ENCODE data around the gene UST.

The UST gene

DNA sequence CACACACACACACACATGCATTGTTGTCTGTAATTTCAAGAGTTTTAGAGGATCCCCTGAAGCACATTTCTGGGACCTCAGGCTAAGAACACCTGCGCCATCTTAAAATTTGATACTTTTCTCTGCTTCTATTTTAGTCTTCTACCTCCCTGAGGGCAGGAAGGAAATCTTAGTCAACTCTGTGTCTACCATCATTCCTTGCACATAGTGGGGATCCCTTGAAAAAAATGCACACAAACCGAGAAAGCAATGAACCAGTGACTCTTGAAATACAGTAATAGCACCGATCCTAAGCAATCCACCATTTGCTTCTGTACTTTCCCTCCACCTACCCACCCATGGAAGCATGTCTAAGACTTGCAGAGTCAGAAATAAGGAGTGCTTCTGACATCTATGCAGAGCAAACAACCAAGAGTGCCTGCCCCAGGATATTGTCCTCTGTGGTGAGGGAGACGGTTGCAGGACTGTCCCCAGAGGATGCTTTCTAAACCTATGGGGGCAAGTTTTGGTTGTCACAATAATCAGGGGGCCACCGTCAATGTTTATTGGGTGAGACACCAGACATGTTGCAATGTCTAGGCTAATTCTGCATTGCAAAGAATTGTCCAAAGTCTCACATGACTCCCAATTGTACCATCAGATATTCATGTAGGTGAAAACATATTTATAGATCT is 362.7 kb downstream of the UST start:
- TF ChIP-seq, protein P1, sequence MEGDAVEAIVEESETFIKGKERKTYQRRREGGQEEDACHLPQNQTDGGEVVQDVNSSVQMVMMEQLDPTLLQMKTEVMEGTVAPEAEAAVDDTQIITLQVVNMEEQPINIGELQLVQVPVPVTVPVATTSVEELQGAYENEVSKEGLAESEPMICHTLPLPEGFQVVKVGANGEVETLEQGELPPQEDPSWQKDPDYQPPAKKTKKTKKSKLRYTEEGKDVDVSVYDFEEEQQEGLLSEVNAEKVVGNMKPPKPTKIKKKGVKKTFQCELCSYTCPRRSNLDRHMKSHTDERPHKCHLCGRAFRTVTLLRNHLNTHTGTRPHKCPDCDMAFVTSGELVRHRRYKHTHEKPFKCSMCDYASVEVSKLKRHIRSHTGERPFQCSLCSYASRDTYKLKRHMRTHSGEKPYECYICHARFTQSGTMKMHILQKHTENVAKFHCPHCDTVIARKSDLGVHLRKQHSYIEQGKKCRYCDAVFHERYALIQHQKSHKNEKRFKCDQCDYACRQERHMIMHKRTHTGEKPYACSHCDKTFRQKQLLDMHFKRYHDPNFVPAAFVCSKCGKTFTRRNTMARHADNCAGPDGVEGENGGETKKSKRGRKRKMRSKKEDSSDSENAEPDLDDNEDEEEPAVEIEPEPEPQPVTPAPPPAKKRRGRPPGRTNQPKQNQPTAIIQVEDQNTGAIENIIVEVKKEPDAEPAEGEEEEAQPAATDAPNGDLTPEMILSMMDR (IDR thresholded peaks at IDR 0.05): no peak
- H3K4me3 ChIP-seq (ENCODE audit: low read depth, low read length): no peak overlapping the region
- H3K79me2 ChIP-seq: no peaks in the 10 kb centered on the region
- H3K27me3 ChIP-seq (ENCODE audit: control insufficient read depth, insufficient read depth, low read length): no peaks in the 10 kb centered on the region
- H2AFZ ChIP-seq: no peak overlapping the region
- no peaks in the 10 kb centered on the region for H3K9me3 ChIP-seq (ENCODE audit: control insufficient read depth, low read length)
- no peak overlapping the region for H3K9ac ChIP-seq
- H3K4me2 ChIP-seq (ENCODE audit: low read length): no peak overlapping the region
- no peaks in the 10 kb centered on the region for H3K36me3 ChIP-seq (ENCODE audit: control insufficient read depth, insufficient read depth, low read length)
- no peak overlapping the region for H3K27ac ChIP-seq
- no peaks in the 10 kb centered on the region for H3K4me1 ChIP-seq

DNA sequence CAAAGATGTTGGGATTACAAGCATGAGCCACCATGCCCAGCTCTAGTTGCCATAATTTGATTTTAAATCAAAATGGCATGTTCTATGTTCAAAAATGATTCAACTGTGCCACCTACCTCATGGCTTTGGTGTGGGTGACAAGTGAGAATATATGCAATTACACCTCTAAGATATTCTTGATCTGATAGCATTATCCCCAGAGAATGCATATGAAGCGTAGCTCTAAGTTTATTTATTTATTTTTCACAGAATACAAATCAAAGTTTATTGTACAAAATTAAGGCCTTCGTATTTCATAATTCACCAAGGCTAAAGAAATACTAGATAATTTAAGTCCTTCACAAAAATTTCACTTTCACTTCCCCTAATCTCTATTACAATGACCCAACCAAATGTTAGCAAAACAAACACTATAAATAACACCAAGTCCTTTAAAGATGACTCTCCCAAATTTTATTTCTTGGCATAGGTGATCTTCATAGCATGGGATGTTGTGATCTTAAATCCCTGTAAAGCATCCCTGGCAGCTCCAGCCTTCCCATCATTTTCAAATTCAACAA is 364.8 kb downstream of the UST start:
- Histone ChIP-seq H3K27ac (no peak overlapping the region), H2AFZ (no peak overlapping the region), H3K9me3 (ENCODE audit: control insufficient read depth, low read length) (no peaks in the 10 kb centered on the region), H3K4me3 (ENCODE audit: low read depth, low read length) (no peak overlapping the region), H3K79me2 (no peaks in the 10 kb centered on the region), H3K36me3 (ENCODE audit: control insufficient read depth, insufficient read depth, low read length) (no peaks in the 10 kb centered on the region), H3K27me3 (ENCODE audit: control insufficient read depth, insufficient read depth, low read length) (no peaks in the 10 kb centered on the region), H3K9ac (no peak overlapping the region), H3K4me1 (no peaks in the 10 kb centered on the region), H3K4me2 (ENCODE audit: low read length) (no peak overlapping the region)
- TF ChIP-seq, protein P1 (IDR thresholded peaks at IDR 0.05): no peak

DNA sequence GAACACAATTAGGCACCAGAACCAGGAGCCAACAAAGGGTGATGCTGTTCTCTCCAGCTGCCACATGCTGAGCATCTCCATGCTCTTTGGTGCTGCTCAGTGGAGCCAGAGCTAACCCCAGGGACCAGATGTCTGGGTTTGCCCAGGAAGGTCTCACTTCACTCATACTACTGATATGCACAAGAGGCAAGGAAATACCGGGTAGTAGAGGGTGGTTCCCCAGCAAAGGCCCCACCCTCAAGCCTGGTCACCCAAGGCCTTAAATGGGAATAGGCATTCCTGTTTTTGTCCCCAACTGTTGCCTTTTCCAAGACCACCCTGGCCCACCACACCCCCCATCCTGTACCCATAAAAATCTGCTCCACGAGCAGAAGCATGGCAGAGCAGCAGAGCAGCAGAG is 366.1 kb downstream of the UST start:
- TF ChIP-seq, protein P1 (IDR thresholded peaks at IDR 0.05): no peak
- no peak overlapping the region for H3K4me2 ChIP-seq (ENCODE audit: low read length)
- no peaks in the 10 kb centered on the region for H3K27me3 ChIP-seq (ENCODE audit: control insufficient read depth, insufficient read depth, low read length)
- no peaks in the 10 kb centered on the region for H3K9me3 ChIP-seq (ENCODE audit: control insufficient read depth, low read length)
- no peaks in the 10 kb centered on the region for H3K4me1 ChIP-seq
- no peak overlapping the region for H3K4me3 ChIP-seq (ENCODE audit: low read depth, low read length)
- H3K9ac ChIP-seq: no peak overlapping the region
- no peak overlapping the region for H3K27ac ChIP-seq
- no peaks in the 10 kb centered on the region for H3K36me3 ChIP-seq (ENCODE audit: control insufficient read depth, insufficient read depth, low read length)
- H3K79me2 ChIP-seq: no peaks in the 10 kb centered on the region
- H2AFZ ChIP-seq: no peak overlapping the region

DNA sequence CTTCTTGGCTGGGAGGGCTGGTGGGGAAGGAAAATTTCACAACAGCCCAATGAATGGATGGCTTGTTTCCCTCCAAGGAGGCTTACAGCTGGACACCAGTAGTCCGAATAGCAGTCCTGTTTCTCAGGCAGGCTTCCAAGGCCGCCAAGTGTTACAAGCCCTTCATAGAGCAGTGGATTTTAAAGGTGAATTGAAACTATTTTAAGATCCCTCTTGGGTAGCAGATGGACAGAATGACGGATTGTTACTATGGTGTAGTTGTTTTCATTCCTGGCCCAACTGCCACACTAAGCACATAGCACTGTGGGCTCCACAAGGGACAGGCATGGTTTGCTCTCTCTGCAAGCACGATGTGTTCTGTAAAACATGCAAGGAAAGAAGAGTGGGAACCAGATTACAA is 367.3 kb downstream of the UST start:
- H3K36me3 ChIP-seq (ENCODE audit: control insufficient read depth, insufficient read depth, low read length): no peaks in the 10 kb centered on the region
- no peak overlapping the region for H3K27ac ChIP-seq
- H3K4me2 ChIP-seq (ENCODE audit: low read length): no peak overlapping the region
- H2AFZ ChIP-seq: no peak overlapping the region
- no peak overlapping the region for H3K9ac ChIP-seq
- H3K4me1 ChIP-seq: no peaks in the 10 kb centered on the region
- H3K9me3 ChIP-seq (ENCODE audit: control insufficient read depth, low read length): no peaks in the 10 kb centered on the region
- H3K27me3 ChIP-seq (ENCODE audit: control insufficient read depth, insufficient read depth, low read length): no peaks in the 10 kb centered on the region
- TF ChIP-seq, protein P1 (IDR thresholded peaks at IDR 0.05): no peak
- no peaks in the 10 kb centered on the region for H3K79me2 ChIP-seq
- no peak overlapping the region for H3K4me3 ChIP-seq (ENCODE audit: low read depth, low read length)

All from parathyroid adenoma (tissue), 2 donors.